ENCODE data around the gene ACOT8. TPM values are rescaled to one million over a fixed set of nuclear protein-coding genes. Genes with fewer than 3 reads are reported as not detected.
A peak's percentile ranks its signal among the peaks of the same experiment; 100 is the strongest.

The ACOT8 gene
- total and polyA plus RNA-seq, 9 of the 15 experiments (the other 6 are each of a cell fraction or from before 2014, with no cell fraction given): 8.2 to 46.7 (median 20.7) TPM

GRCh38 chr20:45878076-45878761, 21.0 kb upstream of the ACOT8 start (continued):
- TF ChIP-seq RREB1 (CRISPR knock-in tag; IDR thresholded peaks at IDR 0.05) (0 out of 2 replicates have a peak, but pooled peaks have one; percentile 30), ZBTB9 (CRISPR knock-in tag; IDR thresholded peaks at IDR 0.05) (no peak), HDAC2 (IDR thresholded peaks at IDR 0.05) (no peak), BRF2 (IDR thresholded peaks at IDR 0.05; ENCODE audit: borderline replicate concordance, insufficient read depth, insufficient read length) (no peak), ARID3A (IDR thresholded peaks at IDR 0.05; ENCODE audit: borderline replicate concordance, low read depth, low read length) (no peak), RB1 (IDR thresholded peaks at IDR 0.05; ENCODE audit: low read depth) (peak; percentile 13; the same call in 1 of the 2 replicates), LEF1 (IDR thresholded peaks at IDR 0.05) (no peak), CBX1 (IDR thresholded peaks at IDR 0.05; ENCODE audit: low read depth) (no peak), SPI1 (IDR thresholded peaks at IDR 0.05; ENCODE audit: borderline replicate concordance, low read depth, low read length) (no peak), TBP (optimal IDR thresholded peaks at IDR 0.05; ENCODE audit: low read depth, low read length) (no peak), PHF8 (IDR thresholded peaks at IDR 0.05; ENCODE audit: borderline replicate concordance, low read length) (no peak), ZNF41 (CRISPR knock-in tag; conservative IDR thresholded peaks at IDR 0.05) (no peak), NFYB (IDR thresholded peaks at IDR 0.05; ENCODE audit: extremely low read depth, insufficient read length) (no peak), ZBTB43 (CRISPR knock-in tag; IDR thresholded peaks at IDR 0.05) (no peak), TFAP4 (CRISPR knock-in tag; IDR thresholded peaks at IDR 0.05; ENCODE audit: borderline replicate concordance) (peak; percentile 80; the same call in 1 of the 2 replicates)

Data from K562 (cell line).